Activated naive CD4-positive, alpha-beta T cell treated with anti-CD3 and anti-CD28 coated beads, Interleukin-2, amount 50 U/mL, for 24 hours (primary cell): ENCODE measurements around the gene B4GALNT1.
"Not testable (repeated sequence)": the region's sequence is repeated elsewhere in the genome, so short reads cannot be mapped to it uniquely, and the experiment has no call there.

Experiments used
- H3K27ac Mint-ChIP-seq: one replicate; pipeline ENCODE4 v1.8.0; 2021; ENCODE audit warnings: mild to moderate bottlenecking, mixed read lengths
- H3K27me3 Mint-ChIP-seq: one replicate; pipeline ENCODE4 v1.8.0; 2021; ENCODE audit warnings: mixed read lengths
- H3K36me3 Mint-ChIP-seq: one replicate; pipeline ENCODE4 v1.8.0; 2021; ENCODE audit warnings: mixed read lengths
- H3K4me1 Mint-ChIP-seq: one replicate; pipeline ENCODE4 v1.8.0; 2021; ENCODE audit warnings: mixed read lengths
- H3K4me3 Mint-ChIP-seq: one replicate; pipeline ENCODE4 v1.8.0; 2021; ENCODE audit warnings: mild to moderate bottlenecking, mixed read lengths
- H3K9me3 Mint-ChIP-seq: one replicate; pipeline ENCODE4 v1.8.0; 2021; ENCODE audit warnings: mixed read lengths

B4GALNT1 gene

GRCh38 chr12:57590479-57590863 is 42.5 kb downstream of the B4GALNT1 start:
- Mint-ChIP-seq H3K9me3 (no peaks in the 10 kb centered on the region), H3K27me3 (no peaks in the 10 kb centered on the region), H3K27ac (peak overlapping the region; percentile 73), H3K4me1 (peaks cover 25% of the 10 kb centered on the region), H3K4me3 (peak overlapping the region; percentile 88), H3K36me3 (no peaks in the 10 kb centered on the region)

GRCh38 chr12:57588951-57589610 is 43.9 kb downstream of the B4GALNT1 start:
- not testable (repeated sequence) for H3K4me3 Mint-ChIP-seq, H3K9me3 Mint-ChIP-seq, H3K27ac Mint-ChIP-seq, H3K27me3 Mint-ChIP-seq, H3K36me3 Mint-ChIP-seq
- peaks cover 25% of the 10 kb centered on the region for H3K4me1 Mint-ChIP-seq

GRCh38 chr12:57586832-57587429 is 46.1 kb downstream of the B4GALNT1 start:
- Mint-ChIP-seq H3K27ac (no peak overlapping the region), H3K4me1 (peaks cover 19% of the 10 kb centered on the region), H3K36me3 (no peaks in the 10 kb centered on the region), H3K9me3 (no peaks in the 10 kb centered on the region), H3K27me3 (peaks cover 4% of the 10 kb centered on the region), H3K4me3 (no peak overlapping the region)

DNA sequence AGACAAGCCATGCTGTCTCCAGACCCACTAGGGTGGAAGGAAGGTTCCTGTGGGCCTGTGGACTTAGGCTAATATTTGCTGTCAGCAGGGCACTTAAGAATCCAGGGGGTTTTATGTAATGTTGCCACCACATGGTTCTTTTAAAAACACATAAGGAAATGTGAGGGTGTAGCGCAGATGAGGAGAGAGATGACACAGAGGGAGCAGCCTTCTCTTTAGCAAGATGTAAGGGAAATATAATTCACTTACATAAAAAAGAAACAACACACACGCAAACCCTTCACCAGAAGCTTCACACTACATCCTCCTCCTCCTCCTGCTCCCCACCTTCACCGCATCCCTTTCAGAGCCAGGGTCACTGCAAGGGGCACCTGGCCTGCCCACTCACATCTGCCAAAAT is 46.9 kb downstream of the B4GALNT1 start:
- no peaks in the 10 kb centered on the region for H3K9me3 Mint-ChIP-seq
- H3K27ac Mint-ChIP-seq = no peak overlapping the region
- peaks cover 4% of the 10 kb centered on the region for H3K27me3 Mint-ChIP-seq
- H3K36me3 Mint-ChIP-seq = no peaks in the 10 kb centered on the region
- no peak overlapping the region for H3K4me3 Mint-ChIP-seq
- peaks cover 13% of the 10 kb centered on the region for H3K4me1 Mint-ChIP-seq

DNA sequence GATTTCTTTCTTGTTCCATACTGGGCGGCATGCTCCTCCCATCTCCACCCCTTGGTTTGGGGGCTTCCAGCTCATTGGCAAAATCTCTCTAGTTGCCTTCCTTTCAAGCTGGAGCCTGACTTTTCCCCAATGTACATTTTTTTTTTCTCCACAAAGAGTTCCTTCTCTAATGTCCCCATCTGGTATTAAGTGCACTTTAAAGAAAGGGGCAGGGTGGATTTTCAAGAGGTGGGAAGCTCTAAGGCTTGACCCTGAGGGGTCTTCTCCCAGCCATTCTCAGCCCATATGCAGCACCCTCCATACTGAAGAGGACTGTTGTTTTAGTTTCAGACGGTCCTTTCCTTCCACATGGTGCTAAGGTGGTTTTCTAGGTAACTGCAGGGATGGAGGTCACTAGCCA is 47.8 kb downstream of the B4GALNT1 start:
- H3K4me1 Mint-ChIP-seq = peaks cover 6% of the 10 kb centered on the region

DNA sequence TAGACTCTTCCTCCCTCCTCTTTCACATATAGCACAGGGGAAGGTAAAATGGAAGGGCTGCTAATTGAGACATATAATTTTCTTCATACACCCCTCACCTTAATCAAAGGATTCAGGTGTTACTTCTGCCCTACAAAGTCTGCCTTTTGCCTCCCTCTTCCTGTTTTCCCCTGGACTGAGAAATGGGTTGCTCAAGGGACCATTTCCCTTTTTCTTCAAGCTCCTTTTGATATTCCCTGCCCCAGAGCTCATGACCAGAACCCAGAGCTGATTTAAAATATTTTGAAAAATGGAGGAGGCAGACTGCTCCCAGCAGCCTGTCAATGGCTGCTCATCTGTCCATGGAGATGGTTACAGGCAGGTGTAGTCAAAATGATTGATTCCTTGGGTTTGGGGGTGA is 48.3 kb downstream of the B4GALNT1 start:
- H3K36me3 Mint-ChIP-seq = no peaks in the 10 kb centered on the region
- H3K27ac Mint-ChIP-seq = no peak overlapping the region
- H3K27me3 Mint-ChIP-seq = peaks cover 4% of the 10 kb centered on the region
- H3K9me3 Mint-ChIP-seq = no peaks in the 10 kb centered on the region
- no peak overlapping the region for H3K4me3 Mint-ChIP-seq
- H3K4me1 Mint-ChIP-seq = peaks cover 5% of the 10 kb centered on the region

More for the DNA sequence above, 47.8 kb downstream of the B4GALNT1 start:
- Mint-ChIP-seq H3K36me3 (no peaks in the 10 kb centered on the region), H3K9me3 (no peaks in the 10 kb centered on the region), H3K27ac (no peak overlapping the region), H3K4me3 (no peak overlapping the region), H3K27me3 (peaks cover 4% of the 10 kb centered on the region)

DNA sequence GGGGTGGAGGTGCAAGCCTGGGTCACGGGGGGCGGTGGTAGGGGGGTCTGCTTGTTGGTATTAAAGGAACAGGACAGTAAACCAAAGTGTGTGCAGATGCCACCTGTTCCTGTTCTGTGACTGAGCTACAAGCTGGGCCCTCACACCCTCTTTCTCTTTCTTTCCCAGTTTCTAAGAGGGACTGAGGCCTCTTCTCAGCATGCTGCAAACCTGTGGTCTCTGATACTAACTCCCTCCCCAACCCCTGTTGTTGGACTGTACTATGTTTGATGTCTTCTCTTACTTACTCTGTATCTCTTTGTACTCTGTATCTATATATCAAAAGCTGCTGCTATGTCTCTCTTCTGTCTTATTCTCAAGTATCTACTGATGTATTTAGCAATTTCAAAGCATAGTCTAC is 49.0 kb downstream of the B4GALNT1 start:
- peaks cover 4% of the 10 kb centered on the region for H3K27me3 Mint-ChIP-seq
- H3K27ac Mint-ChIP-seq = no peak overlapping the region
- H3K4me3 Mint-ChIP-seq = no peak overlapping the region
- no peaks in the 10 kb centered on the region for H3K9me3 Mint-ChIP-seq
- H3K36me3 Mint-ChIP-seq = no peaks in the 10 kb centered on the region
- peaks cover 5% of the 10 kb centered on the region for H3K4me1 Mint-ChIP-seq

- H3K36me3 Mint-ChIP-seq = no peaks in the 10 kb centered on the region
Measured at GRCh38 chr12:57583008-57583831, 49.8 kb downstream of the B4GALNT1 start.

GRCh38 chr12:57582440-57582839 is 50.6 kb downstream of the B4GALNT1 start:
- Mint-ChIP-seq H3K4me1 (peaks cover 5% of the 10 kb centered on the region), H3K36me3 (no peaks in the 10 kb centered on the region), H3K4me3 (no peak overlapping the region), H3K27ac (no peak overlapping the region), H3K27me3 (peaks cover 4% of the 10 kb centered on the region), H3K9me3 (no peaks in the 10 kb centered on the region)

More at GRCh38 chr12:57583008-57583831, 49.8 kb downstream of the B4GALNT1 start:
- H3K27me3 Mint-ChIP-seq = peaks cover 4% of the 10 kb centered on the region
- H3K4me1 Mint-ChIP-seq = peaks cover 5% of the 10 kb centered on the region
- H3K4me3 Mint-ChIP-seq = no peak overlapping the region
- H3K9me3 Mint-ChIP-seq = no peaks in the 10 kb centered on the region
- H3K27ac Mint-ChIP-seq = peak overlapping the region; percentile 8

DNA sequence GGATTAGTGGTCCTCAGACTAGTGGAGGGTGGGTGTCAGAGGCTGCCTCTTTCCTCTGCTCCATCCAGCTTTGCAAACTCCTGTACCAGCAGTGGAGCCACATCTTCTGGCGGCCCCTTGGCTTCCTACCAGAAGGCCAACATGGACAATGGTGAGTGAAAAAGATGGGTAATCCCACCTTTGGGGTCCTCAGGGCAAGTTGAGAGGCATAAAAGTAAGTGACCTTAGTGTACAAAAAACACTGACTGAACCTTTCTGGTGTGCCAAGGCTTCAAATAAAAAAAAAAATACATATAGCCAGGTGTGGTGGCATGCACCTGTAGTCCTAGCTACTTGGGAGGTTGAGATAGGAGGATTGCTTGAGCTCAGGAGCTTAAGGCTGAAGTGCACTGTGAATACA is 51.2 kb downstream of the B4GALNT1 start:
- H3K27ac Mint-ChIP-seq = no peak overlapping the region
- no peak overlapping the region for H3K4me3 Mint-ChIP-seq
- no peaks in the 10 kb centered on the region for H3K9me3 Mint-ChIP-seq
- H3K4me1 Mint-ChIP-seq = peaks cover 5% of the 10 kb centered on the region
- H3K27me3 Mint-ChIP-seq = peaks cover 4% of the 10 kb centered on the region
- no peaks in the 10 kb centered on the region for H3K36me3 Mint-ChIP-seq

- Mint-ChIP-seq H3K27ac (no peak overlapping the region), H3K36me3 (no peaks in the 10 kb centered on the region), H3K27me3 (peaks cover 4% of the 10 kb centered on the region), H3K4me3 (no peak overlapping the region), H3K9me3 (no peaks in the 10 kb centered on the region), H3K4me1 (peaks cover 5% of the 10 kb centered on the region)
Measured at GRCh38 chr12:57580466-57580795, 52.6 kb downstream of the B4GALNT1 start.

DNA sequence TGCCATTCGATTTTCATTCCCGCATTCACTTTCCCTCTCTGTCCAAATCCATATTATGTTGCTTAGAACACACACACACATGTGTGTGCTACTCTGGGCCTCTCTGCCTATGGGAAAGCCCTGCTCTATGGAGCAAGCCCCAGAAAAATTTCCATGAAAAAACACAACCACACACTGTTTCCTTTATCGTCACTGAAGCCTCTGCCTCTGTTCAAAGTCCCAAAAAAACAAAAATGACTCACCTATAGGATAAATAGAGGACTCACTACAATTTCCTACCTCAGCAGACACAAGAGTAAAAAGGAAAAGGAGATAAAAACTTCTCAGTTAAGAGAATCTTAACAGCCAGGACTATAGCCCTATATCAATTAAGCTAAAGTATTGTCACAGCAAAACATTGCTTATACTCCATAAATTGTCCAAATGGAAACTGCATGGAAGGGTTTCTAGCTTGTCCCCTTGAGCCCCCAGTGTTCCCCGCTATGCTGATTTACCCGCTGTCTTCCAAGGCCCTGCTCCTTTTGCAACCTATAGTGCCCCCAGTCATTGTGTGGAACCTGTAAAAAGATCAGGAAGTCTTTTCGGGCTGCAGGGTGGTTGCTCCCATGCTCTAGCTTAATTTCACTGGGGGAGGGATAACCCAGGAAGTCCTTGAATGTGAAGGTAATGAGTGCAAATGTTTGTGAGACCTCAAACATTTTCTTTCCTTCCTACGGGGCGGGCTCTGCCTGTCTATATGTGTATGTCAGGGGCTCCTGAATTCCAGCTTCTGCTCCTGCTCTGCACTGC is 53.1 kb downstream of the B4GALNT1 start:
- no peak overlapping the region for H3K4me3 Mint-ChIP-seq
- peaks cover 4% of the 10 kb centered on the region for H3K27me3 Mint-ChIP-seq

GRCh38 chr12:57579011-57579410 is 54.0 kb downstream of the B4GALNT1 start:
- Mint-ChIP-seq H3K4me1 (peaks cover 5% of the 10 kb centered on the region), H3K36me3 (no peaks in the 10 kb centered on the region), H3K27ac (no peak overlapping the region), H3K27me3 (peaks cover 4% of the 10 kb centered on the region), H3K4me3 (no peak overlapping the region), H3K9me3 (no peaks in the 10 kb centered on the region)

More for the DNA sequence above, 53.1 kb downstream of the B4GALNT1 start:
- Mint-ChIP-seq H3K36me3 (no peaks in the 10 kb centered on the region), H3K9me3 (no peaks in the 10 kb centered on the region), H3K27ac (no peak overlapping the region), H3K4me1 (peaks cover 5% of the 10 kb centered on the region)

DNA sequence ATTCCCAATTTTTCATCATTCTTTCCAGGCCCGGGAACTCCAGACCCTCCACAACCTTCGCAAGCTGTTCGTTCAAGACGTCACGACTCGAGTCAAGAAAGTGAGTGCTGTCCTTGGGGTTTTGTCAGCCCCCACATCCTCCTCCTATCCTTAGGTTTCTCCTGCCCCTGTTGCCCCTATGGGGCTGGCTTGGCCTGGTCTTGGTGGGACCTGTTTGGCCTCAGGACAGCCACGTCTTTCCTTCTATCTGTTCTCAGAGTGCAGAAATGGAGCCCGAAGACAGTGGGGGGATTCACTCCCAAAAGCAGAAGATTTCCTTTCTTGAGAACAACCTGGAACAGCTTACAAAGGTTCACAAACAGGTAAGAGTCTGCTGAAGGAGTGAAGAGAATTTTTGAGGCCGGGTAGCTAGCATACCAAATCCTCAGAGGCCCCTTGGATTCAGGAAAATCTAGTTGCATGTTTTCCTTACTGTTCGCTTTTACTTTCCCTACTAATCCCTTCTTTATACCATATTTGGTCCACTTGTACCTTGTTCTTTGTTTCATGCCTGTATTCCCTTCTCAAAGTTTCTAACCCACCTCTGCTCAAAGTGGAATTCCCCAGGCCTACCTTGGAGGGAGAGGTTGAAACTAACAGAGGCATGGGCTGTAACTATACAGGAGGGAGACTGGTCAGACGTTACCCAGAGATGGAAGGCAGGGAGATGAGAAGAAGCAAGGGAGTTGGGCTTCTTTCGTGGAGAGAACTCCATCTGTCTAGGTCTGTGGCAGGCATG is 54.8 kb downstream of the B4GALNT1 start:
- Mint-ChIP-seq H3K4me3 (no peak overlapping the region), H3K27ac (no peak overlapping the region), H3K27me3 (peaks cover under 1% of the 10 kb centered on the region), H3K9me3 (no peaks in the 10 kb centered on the region), H3K4me1 (peaks cover 2% of the 10 kb centered on the region), H3K36me3 (no peaks in the 10 kb centered on the region)

- Mint-ChIP-seq H3K9me3 (no peaks in the 10 kb centered on the region), H3K36me3 (no peaks in the 10 kb centered on the region), H3K27ac (no peak overlapping the region), H3K27me3 (no peaks in the 10 kb centered on the region), H3K4me1 (no peaks in the 10 kb centered on the region), H3K4me3 (no peak overlapping the region)
Measured at GRCh38 chr12:57576613-57577160, 56.3 kb downstream of the B4GALNT1 start.
